Measurements from ENCODE around the gene LMAN2L. TPM values are rescaled to one million over a fixed set of nuclear protein-coding genes. Genes with fewer than 3 reads are reported as not detected.

Gene LMAN2L
- total RNA-seq, 2 donors from 2014 or later = 6.6 to 7.8 TPM

DNA sequence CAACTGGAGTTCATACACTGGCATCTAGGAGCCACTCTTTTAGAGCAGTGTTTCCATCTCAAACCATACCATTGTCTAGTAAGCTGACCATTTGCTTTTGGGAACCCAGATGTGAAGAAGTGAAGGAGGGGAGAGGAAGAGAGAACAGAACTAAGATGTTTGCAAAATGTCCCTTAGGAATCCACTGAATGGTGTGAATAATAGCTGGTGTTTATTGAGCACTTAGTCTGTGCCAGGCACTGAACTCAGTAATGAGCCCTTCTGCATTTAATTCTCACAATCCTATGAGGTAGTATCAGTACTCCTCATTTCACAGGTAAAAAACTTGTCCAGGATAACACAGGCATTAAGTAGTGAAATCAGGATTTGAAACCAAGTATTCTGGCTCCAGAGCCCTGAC is 23.5 kb downstream of the LMAN2L start:
- Histone ChIP-seq H3K4me3 (no peak overlapping the region), H3K36me3 (replicated peaks in 1 of 2; ENCODE audit: insufficient read depth in 1 of 2, low read depth in 2 of 2) (peaks cover 0 to 4% of the 10 kb centered on the region in 2 donors), H3K27me3 (no peaks in the 10 kb centered on the region), H3K4me1 (peaks cover 25% of the 10 kb centered on the region), H3K27ac (no peak overlapping the region), H3K9me3 (no peaks in the 10 kb centered on the region)
- intact Hi-C loops (cut with DNase I) = no loop called here
- TF ChIP-seq, protein P1, sequence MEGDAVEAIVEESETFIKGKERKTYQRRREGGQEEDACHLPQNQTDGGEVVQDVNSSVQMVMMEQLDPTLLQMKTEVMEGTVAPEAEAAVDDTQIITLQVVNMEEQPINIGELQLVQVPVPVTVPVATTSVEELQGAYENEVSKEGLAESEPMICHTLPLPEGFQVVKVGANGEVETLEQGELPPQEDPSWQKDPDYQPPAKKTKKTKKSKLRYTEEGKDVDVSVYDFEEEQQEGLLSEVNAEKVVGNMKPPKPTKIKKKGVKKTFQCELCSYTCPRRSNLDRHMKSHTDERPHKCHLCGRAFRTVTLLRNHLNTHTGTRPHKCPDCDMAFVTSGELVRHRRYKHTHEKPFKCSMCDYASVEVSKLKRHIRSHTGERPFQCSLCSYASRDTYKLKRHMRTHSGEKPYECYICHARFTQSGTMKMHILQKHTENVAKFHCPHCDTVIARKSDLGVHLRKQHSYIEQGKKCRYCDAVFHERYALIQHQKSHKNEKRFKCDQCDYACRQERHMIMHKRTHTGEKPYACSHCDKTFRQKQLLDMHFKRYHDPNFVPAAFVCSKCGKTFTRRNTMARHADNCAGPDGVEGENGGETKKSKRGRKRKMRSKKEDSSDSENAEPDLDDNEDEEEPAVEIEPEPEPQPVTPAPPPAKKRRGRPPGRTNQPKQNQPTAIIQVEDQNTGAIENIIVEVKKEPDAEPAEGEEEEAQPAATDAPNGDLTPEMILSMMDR (IDR thresholded peaks at IDR 0.05) = no peak
- TF ChIP-seq POLR2A (IDR thresholded peaks at IDR 0.05) = no peak
- ATAC-seq = no peak
- DNase-seq = no peak

DNA sequence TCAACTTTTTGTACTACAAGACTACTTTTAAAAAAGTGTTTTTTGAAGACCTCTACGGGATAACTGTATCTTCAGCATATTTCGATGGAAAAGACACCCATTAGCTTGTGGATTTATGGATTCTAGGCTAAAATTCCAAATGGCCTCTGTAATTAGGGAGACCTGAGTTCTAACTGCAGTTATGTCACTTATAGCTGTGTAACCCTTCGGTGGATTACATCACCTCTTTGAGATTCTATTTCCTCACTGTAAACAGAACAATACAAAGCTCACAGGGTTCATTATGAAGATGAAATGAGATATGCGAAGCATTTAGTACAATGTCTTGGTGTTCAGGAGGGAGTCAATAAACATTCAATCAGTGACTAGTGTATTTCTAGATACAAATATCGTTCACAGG is 24.2 kb downstream of the LMAN2L start:
- no peak overlapping the region for H3K4me3 ChIP-seq
- intact Hi-C loops (cut with DNase I) = no loop called here
- ATAC-seq = no peak

DNA sequence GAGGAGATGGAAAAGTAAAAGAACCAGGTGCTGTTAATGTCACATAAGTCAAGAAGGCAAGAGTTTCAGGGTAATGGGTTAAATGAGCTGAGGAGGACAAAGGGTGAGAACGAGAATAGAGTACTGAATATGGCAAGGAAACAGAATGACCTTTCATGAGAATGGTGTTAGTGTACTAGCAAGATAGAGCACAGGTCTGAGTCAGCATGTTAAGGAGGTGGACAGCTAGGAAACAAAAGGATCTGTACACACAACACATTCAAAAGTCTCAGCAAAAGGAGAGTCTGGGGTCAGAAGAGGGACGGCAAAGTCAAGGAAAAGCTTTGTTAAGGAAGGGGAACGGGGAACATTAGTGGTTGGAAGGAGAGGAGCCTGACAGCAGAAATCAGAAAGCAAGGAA is 28.9 kb downstream of the LMAN2L start:
- Histone ChIP-seq H3K27me3 (no peaks in the 10 kb centered on the region), H3K36me3 (replicated peaks in 1 of 2; ENCODE audit: insufficient read depth in 1 of 2, low read depth in 2 of 2) (peaks cover 0 to 28% of the 10 kb centered on the region in 2 donors), H3K27ac (no peak overlapping the region), H3K4me3 (no peak overlapping the region), H3K4me1 (peaks cover 25% of the 10 kb centered on the region), H3K9me3 (no peaks in the 10 kb centered on the region)
- TF ChIP-seq POLR2A (IDR thresholded peaks at IDR 0.05) = no peak
- TF ChIP-seq, protein P1 (IDR thresholded peaks at IDR 0.05) = no peak
- no peak for ATAC-seq
- WGBS, 2 donors = 85 to 91% methylated on average over 3 of the region's 3 CpGs
- DNase-seq = no peak
- intact Hi-C loops (cut with DNase I) = no loop called here

More for the DNA sequence above, 24.2 kb downstream of the LMAN2L start:
- no peak for DNase-seq
- Histone ChIP-seq H3K36me3 (replicated peaks in 1 of 2; ENCODE audit: insufficient read depth in 1 of 2, low read depth in 2 of 2) (peaks cover 0 to 11% of the 10 kb centered on the region in 2 donors), H3K9me3 (no peaks in the 10 kb centered on the region), H3K27ac (peak overlapping the region in 3 of 4 donors; percentile 34 to 73 (median 55)), H3K27me3 (no peaks in the 10 kb centered on the region), H3K4me1 (peaks cover 25% of the 10 kb centered on the region)
- TF ChIP-seq POLR2A (IDR thresholded peaks at IDR 0.05) = no peak
- TF ChIP-seq, protein P1 (IDR thresholded peaks at IDR 0.05) = no peak
- 76 to 79% methylated on average over 5 of the region's 5 CpGs for WGBS, 2 donors

DNA sequence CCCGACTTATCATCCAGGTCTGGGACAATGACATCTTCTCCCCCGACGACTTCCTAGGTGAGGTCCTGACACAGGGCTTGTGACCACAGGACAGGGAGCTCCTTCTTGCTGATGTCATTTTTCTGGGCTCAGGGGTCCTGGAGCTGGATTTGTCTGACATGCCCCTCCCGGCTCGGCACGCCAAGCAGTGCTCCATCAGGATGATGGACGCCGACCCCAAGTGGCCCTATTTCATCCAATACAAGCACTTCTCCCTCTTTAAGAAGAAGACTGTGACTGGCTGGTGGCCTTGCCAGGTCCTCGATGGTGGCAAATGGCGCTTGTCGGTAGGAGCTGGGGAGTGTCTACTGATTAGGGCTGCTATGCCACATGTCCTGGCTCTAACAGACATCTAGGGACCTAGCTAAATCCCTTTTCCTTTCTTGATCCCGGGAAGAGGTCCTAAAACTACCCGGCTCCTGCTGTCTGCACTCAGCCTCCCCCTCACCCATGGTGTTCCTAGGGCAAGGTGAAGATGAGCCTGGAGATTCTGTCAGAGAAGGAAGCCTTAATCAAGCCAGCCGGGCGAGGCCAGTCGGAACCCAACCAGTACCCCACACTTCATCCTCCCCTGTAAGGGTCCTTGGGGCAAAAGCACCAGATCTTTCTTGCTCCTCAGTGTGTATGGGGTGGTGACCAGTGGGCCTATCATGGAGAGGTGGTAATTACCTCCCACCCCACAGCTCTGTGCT is 36.7 kb downstream of the LMAN2L start:
- DNase-seq (no peak), ATAC-seq (no peak)
- intact Hi-C loops (cut with DNase I) = no loop called here
- Histone ChIP-seq H3K4me3 (no peak overlapping the region), H3K36me3 (replicated peaks in 1 of 2; ENCODE audit: insufficient read depth in 1 of 2, low read depth in 2 of 2) (peaks cover 0 to 19% of the 10 kb centered on the region in 2 donors), H3K27me3 (no peaks in the 10 kb centered on the region), H3K9me3 (no peaks in the 10 kb centered on the region), H3K27ac (no peak overlapping the region), H3K4me1 (no peaks in the 10 kb centered on the region)
- TF ChIP-seq POLR2A (IDR thresholded peaks at IDR 0.05) = no peak
- 95 to 98% methylated on average over 15 to 16 of the region's 16 CpGs for WGBS, 2 donors

DNA sequence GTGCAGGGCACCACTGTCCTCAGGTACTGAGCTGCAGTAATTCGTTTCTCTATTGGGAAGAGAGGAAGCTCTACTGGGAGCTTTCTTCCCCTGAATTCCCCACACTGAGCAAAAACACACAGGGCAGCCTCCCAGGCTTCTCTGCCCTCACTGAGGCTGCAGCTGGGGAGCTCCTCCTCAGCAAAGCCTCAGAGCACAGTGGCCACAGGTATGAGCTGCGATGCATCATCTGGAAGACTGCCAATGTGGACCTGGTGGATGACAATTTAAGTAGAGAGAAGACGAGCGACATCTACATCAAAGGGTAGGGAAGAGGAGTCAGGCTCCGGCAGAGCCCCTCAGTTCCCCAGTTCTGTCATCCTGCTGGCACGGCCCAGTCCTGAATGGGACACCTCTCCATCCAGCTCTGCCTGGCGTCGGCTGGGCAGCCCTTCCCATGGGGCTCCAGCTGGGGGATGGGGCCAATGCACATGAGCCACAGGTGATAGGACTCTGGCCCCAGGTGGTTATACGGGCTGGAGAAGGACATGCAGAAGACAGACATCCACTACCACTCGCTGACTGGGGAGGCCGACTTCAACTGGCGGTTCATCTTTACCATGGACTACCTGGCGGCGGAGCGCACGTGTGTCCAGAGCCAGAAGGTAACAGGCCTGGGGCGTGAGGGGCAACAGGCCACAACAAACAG is 37.6 kb downstream of the LMAN2L start:
- no peaks in the 10 kb centered on the region for H3K27me3 ChIP-seq
- no peak overlapping the region for H3K27ac ChIP-seq
- ATAC-seq = no peak
- TF ChIP-seq, protein P1 (IDR thresholded peaks at IDR 0.05) = no peak
- no peaks in the 10 kb centered on the region for H3K4me1 ChIP-seq
- no peak for DNase-seq
- intact Hi-C loops (cut with DNase I) = no loop called here
- H3K4me3 ChIP-seq = no peak overlapping the region
- WGBS, 2 donors = 92% methylated on average over 16 to 17 of the region's 17 CpGs
- no peaks in the 10 kb centered on the region for H3K9me3 ChIP-seq
- H3K36me3 ChIP-seq (replicated peaks in 1 of 2; ENCODE audit: insufficient read depth in 1 of 2, low read depth in 2 of 2) = peaks cover 0 to 14% of the 10 kb centered on the region in 2 donors

Data from body of pancreas (tissue), 4 donors.